Neuronal stem cell (in vitro differentiated cells): ENCODE results near the gene SERGEF.

Experiments
- DNase-seq: peaks from one replicate; pipeline ENCODE4 v3.0.0-alpha.2; 2013; ENCODE audit warnings: low spot score
- H2AFZ ChIP-seq: one replicate; pipeline ENCODE4 v1.6.1; 2013; ENCODE audit warnings: mild to moderate bottlenecking, low read length, inconsistent platforms
- H2AK5ac ChIP-seq: 2 replicates; pipeline ENCODE4 v1.6.1; 2013; ENCODE audit warnings: low read depth, mild to moderate bottlenecking, inconsistent platforms, low read length, moderate library complexity, mixed read lengths
- H2BK120ac ChIP-seq: 2 replicates; pipeline ENCODE4 v1.6.1; 2013; ENCODE audit warnings: low read depth, mild to moderate bottlenecking, inconsistent platforms, low read length, moderate library complexity, mixed read lengths
- H2BK12ac ChIP-seq: one replicate; pipeline ENCODE4 v1.6.1; 2013; ENCODE audit warnings: low read length, inconsistent platforms
- H2BK15ac ChIP-seq: 2 replicates; pipeline ENCODE4 v1.6.1; 2013; ENCODE audit warnings: mild to moderate bottlenecking, low read length, inconsistent platforms, mixed read lengths
- H2BK5ac ChIP-seq: one replicate; pipeline ENCODE4 v1.6.1; 2013; ENCODE audit warnings: inconsistent platforms, mild to moderate bottlenecking, low read length, moderate library complexity
- H3K14ac ChIP-seq: one replicate; pipeline ENCODE4 v1.6.1; 2013; ENCODE audit warnings: low read length, inconsistent platforms
- H3K18ac ChIP-seq: 2 replicates; pipeline ENCODE4 v1.6.1; 2013; ENCODE audit warnings: low read length, inconsistent platforms
- H3K23ac ChIP-seq: 2 replicates; pipeline ENCODE4 v1.6.1; 2013; ENCODE audit warnings: low read depth, mild to moderate bottlenecking, mixed read lengths, low read length, inconsistent platforms; ENCODE audit not compliant: poor library complexity
- H3K27ac ChIP-seq: replicated peaks from 3 replicates; pipeline ENCODE4 v1.5.1; 2013; ENCODE audit warnings: low read length, inconsistent platforms
- H3K27me3 ChIP-seq, 3 experiments: 2 replicates each; pipeline ENCODE4 v1.6.1; 2013; ENCODE audit warnings: low read length in 3 of 3, mild to moderate bottlenecking in 2 of 3, inconsistent platforms in 1 of 3, low read depth in 1 of 3, mixed read lengths in 1 of 3, moderate library complexity in 1 of 3; ENCODE audit not compliant: control insufficient read depth in 3 of 3, insufficient read depth in 3 of 3
- H3K36me3 ChIP-seq, 2 donors: replicated peaks in 1 of 2; 2 replicates each; pipeline ENCODE4 v1.6.1; 2013; ENCODE audit warnings: low read length in 2 of 2; ENCODE audit not compliant: control insufficient read depth in 2 of 2, insufficient read depth in 2 of 2
- H3K4ac ChIP-seq: 2 replicates; pipeline ENCODE4 v1.6.1; 2013; ENCODE audit warnings: inconsistent platforms, mild to moderate bottlenecking, low read length, moderate library complexity
- H3K4me1 ChIP-seq, 2 donors: 1 replicate in 1 of 2; 2 replicates in 1 of 2; pipeline ENCODE4 v1.6.1; 2013; ENCODE audit warnings: low read length in 2 of 2, low read depth in 1 of 2; ENCODE audit not compliant: control insufficient read depth in 2 of 2, insufficient read depth in 1 of 2
- H3K4me2 ChIP-seq: one replicate; pipeline ENCODE4 v1.6.1; 2013; ENCODE audit warnings: mild to moderate bottlenecking, low read length, inconsistent platforms; ENCODE audit not compliant: insufficient read depth, poor library complexity, severe bottlenecking
- H3K4me3 ChIP-seq, 2 donors: 2 replicates each; pipeline ENCODE4 v1.5.1; 2013; ENCODE audit warnings: low read length in 2 of 2, mild to moderate bottlenecking in 2 of 2, inconsistent platforms in 1 of 2, moderate library complexity in 1 of 2
- H3K79me1 ChIP-seq: one replicate; pipeline ENCODE4 v1.6.1; 2013; ENCODE audit warnings: low read depth, mild to moderate bottlenecking, inconsistent platforms, low read length, moderate library complexity
- H3K9ac ChIP-seq: one replicate; pipeline ENCODE4 v1.6.1; 2013; ENCODE audit warnings: mild to moderate bottlenecking, low read depth, low read length, inconsistent platforms; ENCODE audit not compliant: poor library complexity
- H3K9me3 ChIP-seq, 2 donors: replicated peaks in 1 of 2; 2 replicates each; pipeline versions ENCODE3 to v1.6.1; 2013; ENCODE audit warnings: low read length in 2 of 2, mild to moderate bottlenecking in 2 of 2, inconsistent platforms in 1 of 2, low read depth in 1 of 2, mixed read lengths in 1 of 2, moderate library complexity in 1 of 2; ENCODE audit not compliant: control insufficient read depth in 2 of 2, insufficient read depth in 1 of 2
- H4K8ac ChIP-seq: one replicate; pipeline ENCODE4 v1.6.1; 2013; ENCODE audit warnings: low read depth, mild to moderate bottlenecking, inconsistent platforms, low read length, moderate library complexity
- H4K91ac ChIP-seq: one replicate; pipeline ENCODE4 v1.6.1; 2013; ENCODE audit warnings: low read length, low read depth, mild to moderate bottlenecking, inconsistent platforms; ENCODE audit not compliant: poor library complexity
- WGBS, 2 donors: extraction: QIAGEN DNeasy Blood & Tissue Kit; methylation state at CpG; one replicate each; pipeline ENCODE4 v1.1.7; 2013; ENCODE audit warnings: missing lambda C conversion rate in 2 of 2, mixed read lengths in 1 of 2; ENCODE audit not compliant: insufficient read length in 2 of 2, insufficient replicate concordance in 1 of 2; ENCODE audit errors: extremely low coverage in 2 of 2; 5-methylcytosine and 5-hydroxymethylcytosine counted together

Gene SERGEF

DNA sequence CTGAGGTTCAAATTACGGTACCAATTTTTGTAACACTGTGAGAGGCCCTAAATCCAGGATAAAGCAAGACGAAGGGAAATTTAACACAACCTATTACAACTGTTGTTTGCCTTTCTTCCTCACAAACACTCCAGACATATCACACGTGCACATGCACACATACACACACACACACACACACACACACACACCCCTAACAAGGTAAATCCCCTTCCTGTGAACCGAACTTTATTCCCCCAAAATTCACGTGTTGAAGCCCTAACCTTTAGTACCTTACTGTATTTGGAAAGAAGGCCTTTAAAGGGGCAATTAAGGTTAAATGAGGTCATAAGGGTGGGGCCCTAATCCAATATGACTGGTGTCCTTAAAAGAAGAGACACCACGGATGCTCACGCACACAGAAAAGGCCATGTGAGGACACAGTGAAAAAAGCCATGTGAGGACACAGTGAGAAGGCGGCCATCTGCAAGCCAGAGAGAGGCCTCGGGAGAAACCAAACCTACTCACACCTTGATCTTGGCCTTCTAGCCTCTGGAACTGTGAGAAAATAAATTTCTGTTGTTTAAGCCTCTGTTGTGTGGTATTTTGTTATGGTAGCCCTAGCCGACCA lies 1.8 kb downstream of the SERGEF start:
- no peak overlapping the region for H4K91ac ChIP-seq
- peaks cover 3 to 17% of the 10 kb centered on the region in 2 donors for H3K36me3 ChIP-seq
- H2AK5ac ChIP-seq = no peak overlapping the region
- H3K27ac ChIP-seq = no peak overlapping the region
- H3K79me1 ChIP-seq = peaks cover 3% of the 10 kb centered on the region
- no peaks in the 10 kb centered on the region for H3K9me3 ChIP-seq
- H2BK5ac ChIP-seq = no peak overlapping the region
- peaks cover 0 to 13% (median 0%) of the 10 kb centered on the region in 3 experiments for H3K27me3 ChIP-seq
- H4K8ac ChIP-seq = no peak overlapping the region
- H2AFZ ChIP-seq = no peak overlapping the region
- no CpG with 5 or more reads among the region's 10 CpGs for WGBS, 2 donors
- H3K23ac ChIP-seq = no peak overlapping the region
- peak overlapping the region in 1 of 2 donors; percentile 80 for H3K4me3 ChIP-seq
- DNase-seq = no peak
- no peak overlapping the region for H2BK12ac ChIP-seq
- no peak overlapping the region for H3K9ac ChIP-seq
- no peak overlapping the region for H3K18ac ChIP-seq
- no peak overlapping the region for H2BK15ac ChIP-seq
- peaks cover 7% of the 10 kb centered on the region in 2 donors for H3K4me1 ChIP-seq
- H3K4ac ChIP-seq = no peak overlapping the region
- H2BK120ac ChIP-seq = no peak overlapping the region
- no peak overlapping the region for H3K4me2 ChIP-seq
- H3K14ac ChIP-seq = no peak overlapping the region

DNA sequence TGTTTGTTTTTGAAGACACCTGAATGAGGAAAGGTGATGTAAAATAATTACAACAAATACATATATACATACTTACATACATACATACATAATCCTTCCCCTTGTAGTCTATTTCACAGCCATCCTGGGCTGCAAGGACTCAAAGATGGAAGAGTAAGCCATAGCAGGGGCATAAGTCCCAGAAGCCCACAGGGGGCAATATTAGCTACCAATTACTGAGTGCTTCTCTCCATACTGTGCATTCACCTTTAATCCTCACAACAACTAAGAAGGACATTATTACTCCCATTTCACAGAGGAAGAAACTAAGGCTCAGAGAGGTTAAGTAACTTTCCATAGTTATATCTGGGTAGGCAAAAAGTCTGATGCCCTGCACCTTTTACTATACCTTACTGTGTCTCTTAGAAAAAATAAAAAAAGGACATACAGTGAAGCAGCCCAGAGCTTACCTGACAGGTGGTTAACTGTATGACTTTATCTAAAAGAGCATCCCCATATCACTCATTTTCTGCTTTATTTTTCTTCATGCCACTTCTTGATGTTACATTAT lies 2.7 kb downstream of the SERGEF start:
- Histone ChIP-seq H3K4me2 (no peak overlapping the region), H2BK120ac (no peak overlapping the region), H3K27me3 (peaks cover 0 to 13% (median 0%) of the 10 kb centered on the region in 3 experiments), H3K14ac (no peak overlapping the region), H3K27ac (no peak overlapping the region), H3K9ac (no peak overlapping the region), H4K91ac (no peak overlapping the region), H3K23ac (no peak overlapping the region), H2BK15ac (no peak overlapping the region), H3K79me1 (peaks cover 3% of the 10 kb centered on the region), H4K8ac (no peak overlapping the region), H3K36me3 (peaks cover 3 to 26% of the 10 kb centered on the region in 2 donors), H3K18ac (no peak overlapping the region), H3K9me3 (no peaks in the 10 kb centered on the region), H2AFZ (no peak overlapping the region), H3K4me1 (peaks cover 7% of the 10 kb centered on the region in 2 donors), H2BK12ac (no peak overlapping the region), H3K4ac (no peak overlapping the region), H2AK5ac (no peak overlapping the region), H3K4me3 (no peak overlapping the region), H2BK5ac (no peak overlapping the region)
- no peak for DNase-seq

DNA sequence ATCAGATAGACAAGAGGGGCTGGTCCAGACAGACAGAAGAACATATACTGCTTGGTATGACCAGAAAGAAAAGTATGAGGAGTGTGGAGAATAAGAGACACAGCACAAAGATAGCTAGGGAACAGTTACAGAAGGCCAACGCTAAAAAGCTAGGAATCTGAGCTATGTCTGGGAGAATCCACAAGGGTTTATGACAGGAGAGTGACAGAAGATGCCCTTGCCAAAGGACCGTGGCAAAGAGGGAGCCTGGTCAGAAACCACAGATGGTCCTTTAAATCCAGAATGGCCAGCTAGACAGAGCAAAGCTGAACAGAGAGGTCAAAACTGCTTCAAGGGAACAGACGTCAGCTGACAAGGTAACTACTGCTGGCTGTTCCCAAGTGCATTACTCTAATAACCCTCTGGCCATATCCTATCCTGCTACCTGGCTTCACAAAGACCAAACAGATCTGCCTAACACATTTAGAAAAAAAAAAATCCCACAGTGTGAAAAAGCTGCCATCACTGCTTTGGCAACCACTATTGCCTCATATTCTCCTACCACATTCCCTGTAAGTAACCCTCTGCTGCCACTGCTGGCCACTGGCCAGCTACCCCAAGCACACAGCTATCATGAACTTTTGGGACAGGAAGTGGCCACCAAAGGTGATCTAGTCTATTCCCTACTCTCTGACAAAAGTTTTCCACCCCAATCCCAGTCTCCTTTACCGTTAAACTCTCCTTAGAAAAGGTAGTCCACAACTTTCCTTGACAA lies 7.3 kb downstream of the SERGEF start:
- no peak overlapping the region for H2BK12ac ChIP-seq
- H3K9me3 ChIP-seq = no peaks in the 10 kb centered on the region
- H3K4me1 ChIP-seq = no peaks in the 10 kb centered on the region
- H3K4ac ChIP-seq = no peak overlapping the region
- H3K27ac ChIP-seq = no peak overlapping the region
- no peak overlapping the region for H2BK15ac ChIP-seq
- H4K8ac ChIP-seq = no peak overlapping the region
- no peak overlapping the region for H2BK5ac ChIP-seq
- H3K79me1 ChIP-seq = no peaks in the 10 kb centered on the region
- H3K9ac ChIP-seq = no peak overlapping the region
- DNase-seq = no peak
- WGBS, 2 donors = no CpG with 5 or more reads among the region's 4 CpGs
- no peak overlapping the region for H2BK120ac ChIP-seq
- H4K91ac ChIP-seq = no peak overlapping the region
- H2AFZ ChIP-seq = no peak overlapping the region
- H3K14ac ChIP-seq = no peak overlapping the region
- H3K23ac ChIP-seq = no peak overlapping the region
- H3K4me3 ChIP-seq = no peak overlapping the region
- no peaks in the 10 kb centered on the region for H3K27me3 ChIP-seq
- no peak overlapping the region for H3K18ac ChIP-seq
- H3K4me2 ChIP-seq = no peak overlapping the region
- H2AK5ac ChIP-seq = no peak overlapping the region
- peaks cover 13 to 71% of the 10 kb centered on the region in 2 donors for H3K36me3 ChIP-seq

DNA sequence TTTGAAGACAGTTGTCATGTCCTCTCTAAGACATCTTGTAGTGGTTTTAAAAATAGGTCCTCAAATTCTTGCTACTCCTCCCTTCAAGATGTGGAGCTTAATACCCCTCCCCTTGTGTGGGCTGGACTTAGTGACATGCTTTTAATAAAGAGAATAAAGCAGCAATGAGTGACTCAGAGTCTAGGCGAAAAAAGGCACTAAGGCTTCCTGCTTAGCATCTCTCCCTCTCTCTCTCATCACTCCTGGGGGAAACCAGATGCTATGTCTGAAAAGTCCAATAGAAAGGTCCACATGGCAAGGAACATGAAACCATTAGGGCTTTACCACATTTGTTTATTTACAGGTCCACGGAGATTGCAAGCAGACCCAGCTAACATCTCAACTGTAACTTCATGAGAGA lies 11.7 kb downstream of the SERGEF start:
- H4K8ac ChIP-seq = no peak overlapping the region
- no peak overlapping the region for H3K4me2 ChIP-seq
- DNase-seq = no peak
- H3K23ac ChIP-seq = no peak overlapping the region
- no peaks in the 10 kb centered on the region for H3K9me3 ChIP-seq
- H3K18ac ChIP-seq = no peak overlapping the region
- H3K36me3 ChIP-seq = peaks cover 13 to 94% of the 10 kb centered on the region in 2 donors
- H2BK15ac ChIP-seq = no peak overlapping the region
- no peak overlapping the region for H2AFZ ChIP-seq
- H3K4me1 ChIP-seq = no peaks in the 10 kb centered on the region
- H4K91ac ChIP-seq = no peak overlapping the region
- H2BK12ac ChIP-seq = no peak overlapping the region
- no CpG with 5 or more reads among the region's 2 CpGs for WGBS, 2 donors
- H3K27ac ChIP-seq = no peak overlapping the region
- no peak overlapping the region for H3K4me3 ChIP-seq
- H3K79me1 ChIP-seq = no peaks in the 10 kb centered on the region
- H3K9ac ChIP-seq = no peak overlapping the region
- H2BK5ac ChIP-seq = no peak overlapping the region
- no peak overlapping the region for H3K14ac ChIP-seq
- H2BK120ac ChIP-seq = no peak overlapping the region
- H3K4ac ChIP-seq = no peak overlapping the region
- H3K27me3 ChIP-seq = no peaks in the 10 kb centered on the region
- H2AK5ac ChIP-seq = no peak overlapping the region
